Activated CD8-positive, alpha-beta memory T cell treated with anti-CD3 and anti-CD28 coated beads, Interleukin-2, amount 50 U/mL, for 24 hours (primary cell): ENCODE measurements around the gene GLT6D1.

Source experiments
- DNase-seq: peaks from one replicate; pipeline ENCODE4 v3.0.0-alpha.2; 2020; ENCODE audit errors: extremely low read depth

The GLT6D1 gene

DNA sequence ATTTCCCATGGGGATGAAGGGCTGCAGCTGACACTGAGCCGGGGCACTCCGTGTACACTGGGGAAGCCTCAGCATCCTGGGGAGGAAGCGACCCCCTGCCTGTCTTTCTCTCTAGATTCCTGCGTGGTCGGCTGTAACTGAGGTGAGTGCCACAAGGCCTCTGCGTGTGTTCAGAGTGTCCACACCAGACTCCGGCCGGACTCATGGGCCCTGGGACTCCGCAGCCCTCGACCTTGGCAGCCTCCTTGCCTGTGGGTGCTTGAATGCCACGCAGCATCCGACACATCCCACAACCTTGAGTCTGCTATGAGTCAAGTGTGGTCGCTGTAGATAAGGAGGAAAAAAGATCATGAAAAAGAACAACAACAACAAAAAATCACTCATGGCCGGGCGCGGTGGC is 54.4 kb downstream of the GLT6D1 start:
- DNase-seq: no peak

DNA sequence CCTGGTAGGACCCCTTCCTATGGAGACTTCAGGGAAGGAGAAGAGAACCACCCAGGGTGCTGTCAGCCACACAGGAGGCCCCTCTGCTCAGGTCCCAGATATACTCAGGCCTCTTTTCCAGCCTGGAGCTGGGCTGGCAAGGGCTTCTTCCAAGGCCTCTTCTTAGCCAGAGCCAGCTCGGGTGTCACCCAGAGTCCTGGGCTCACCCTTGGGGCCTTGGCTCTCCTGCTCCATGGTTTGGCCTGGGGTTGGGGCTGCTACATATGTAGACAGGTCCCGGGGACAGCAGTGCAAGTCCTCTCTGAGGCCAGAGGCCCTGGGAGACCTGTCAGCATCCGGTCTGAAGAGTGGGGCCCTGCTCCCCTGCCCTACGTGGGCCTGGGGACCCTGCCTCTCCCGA is 55.0 kb downstream of the GLT6D1 start:
- no peak for DNase-seq

DNA sequence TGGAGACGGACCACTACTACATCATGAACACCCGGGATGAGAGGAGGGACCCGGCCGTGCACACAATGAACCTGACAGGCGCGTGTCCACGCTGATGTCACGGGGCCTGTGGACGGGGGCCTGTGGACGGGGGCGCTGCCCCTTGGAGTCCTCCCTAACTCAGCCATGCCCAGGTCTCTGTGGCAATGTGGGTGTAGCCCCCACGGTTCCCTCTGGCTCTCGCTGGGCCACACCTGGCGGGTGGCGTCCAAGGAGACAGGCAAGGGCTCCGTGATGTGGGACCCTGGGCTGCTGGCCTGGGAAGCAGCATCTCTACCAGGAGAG is 55.7 kb downstream of the GLT6D1 start:
- no peak for DNase-seq

DNA sequence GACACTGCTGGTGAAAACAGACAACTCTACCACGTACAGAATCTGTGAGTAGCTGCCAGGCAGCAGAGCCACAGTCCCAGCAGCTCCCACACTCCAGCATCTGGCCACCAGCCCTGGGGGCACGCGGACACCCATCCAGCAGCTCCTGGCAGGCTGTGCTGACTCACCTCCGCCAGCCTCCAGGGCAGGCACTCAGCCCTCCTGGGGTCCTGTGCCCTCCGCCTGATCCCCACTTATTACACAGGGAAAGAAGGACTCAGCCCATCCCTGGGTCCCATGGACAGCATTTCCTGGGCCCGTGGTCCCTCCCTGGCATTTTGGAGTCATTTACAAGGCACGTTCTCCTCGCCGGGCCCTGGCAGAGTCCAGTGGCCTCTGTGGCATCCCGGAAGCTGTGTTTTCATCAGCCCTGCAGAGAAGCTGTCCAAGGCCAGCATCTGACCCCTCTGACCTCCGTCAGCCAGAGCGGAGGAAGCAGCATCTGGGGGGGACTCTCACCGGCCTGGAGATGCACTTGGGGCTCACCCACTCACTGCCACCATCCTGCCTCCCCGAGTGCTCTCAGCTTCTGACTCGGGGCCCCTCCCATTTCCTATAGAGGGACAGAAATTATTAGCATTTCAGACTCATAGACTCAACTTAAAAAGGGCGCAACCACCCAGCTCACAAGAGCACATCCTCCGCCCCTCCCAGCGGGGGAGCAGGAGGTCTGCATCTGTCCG is 56.2 kb downstream of the GLT6D1 start:
- DNase-seq: no peak

DNA sequence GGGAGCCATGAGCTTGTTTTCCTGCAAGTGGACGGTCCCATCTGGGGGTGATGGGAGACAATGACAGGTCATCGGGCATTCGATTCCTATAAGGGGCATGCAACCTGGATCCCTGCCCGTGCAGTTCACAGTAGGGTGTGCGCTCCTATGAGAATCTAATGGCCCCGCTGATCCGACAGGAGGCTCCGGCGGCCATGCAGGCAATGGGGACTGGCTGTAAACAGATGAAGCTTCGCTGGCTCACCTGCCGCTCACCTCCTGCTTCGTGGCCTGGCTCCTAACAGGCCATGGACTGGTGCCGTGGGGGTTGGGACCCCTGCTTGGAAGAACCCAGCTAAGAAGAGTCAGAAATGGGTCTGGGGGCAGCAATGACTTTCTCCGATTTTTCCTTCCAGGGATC is 56.8 kb downstream of the GLT6D1 start:
- no peak for DNase-seq

DNA sequence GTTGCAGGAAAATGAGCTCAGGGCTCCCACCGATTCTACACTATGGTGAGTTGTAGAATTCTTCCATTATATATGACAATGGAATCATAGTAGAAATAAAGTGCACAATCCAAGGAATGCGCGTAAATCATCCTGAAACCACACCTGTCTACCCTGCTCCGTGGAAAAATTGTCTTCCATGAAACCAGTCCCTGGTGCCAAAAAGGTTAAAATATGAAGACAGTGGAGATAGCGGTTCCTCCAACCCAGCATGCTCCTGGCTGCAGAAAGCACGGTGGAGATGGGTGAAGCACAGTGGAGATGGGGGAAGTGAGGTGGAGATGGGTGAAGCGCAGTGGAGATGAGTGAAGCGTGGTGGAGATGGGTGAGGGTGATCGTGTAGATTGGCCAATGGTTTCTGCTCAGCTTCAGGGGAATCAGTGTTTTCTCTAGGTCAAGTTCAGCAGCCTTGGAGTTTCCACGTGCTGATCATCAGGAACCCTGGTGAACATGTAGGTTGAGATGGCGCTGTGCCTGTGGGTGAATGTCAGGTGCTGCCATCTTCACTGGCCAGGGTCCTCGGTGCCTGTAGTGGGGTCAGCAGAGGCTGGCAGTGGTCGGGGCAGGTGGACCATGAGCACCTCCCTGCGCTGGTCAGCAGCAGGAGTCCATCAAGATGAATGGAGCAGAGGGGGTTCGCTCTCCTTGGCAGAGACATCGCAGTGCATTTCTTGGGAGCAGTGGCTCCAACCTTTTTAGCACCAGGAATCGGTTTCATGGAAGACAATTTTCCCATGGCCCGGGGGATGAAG is 57.5 kb downstream of the GLT6D1 start:
- DNase-seq: no peak

DNA sequence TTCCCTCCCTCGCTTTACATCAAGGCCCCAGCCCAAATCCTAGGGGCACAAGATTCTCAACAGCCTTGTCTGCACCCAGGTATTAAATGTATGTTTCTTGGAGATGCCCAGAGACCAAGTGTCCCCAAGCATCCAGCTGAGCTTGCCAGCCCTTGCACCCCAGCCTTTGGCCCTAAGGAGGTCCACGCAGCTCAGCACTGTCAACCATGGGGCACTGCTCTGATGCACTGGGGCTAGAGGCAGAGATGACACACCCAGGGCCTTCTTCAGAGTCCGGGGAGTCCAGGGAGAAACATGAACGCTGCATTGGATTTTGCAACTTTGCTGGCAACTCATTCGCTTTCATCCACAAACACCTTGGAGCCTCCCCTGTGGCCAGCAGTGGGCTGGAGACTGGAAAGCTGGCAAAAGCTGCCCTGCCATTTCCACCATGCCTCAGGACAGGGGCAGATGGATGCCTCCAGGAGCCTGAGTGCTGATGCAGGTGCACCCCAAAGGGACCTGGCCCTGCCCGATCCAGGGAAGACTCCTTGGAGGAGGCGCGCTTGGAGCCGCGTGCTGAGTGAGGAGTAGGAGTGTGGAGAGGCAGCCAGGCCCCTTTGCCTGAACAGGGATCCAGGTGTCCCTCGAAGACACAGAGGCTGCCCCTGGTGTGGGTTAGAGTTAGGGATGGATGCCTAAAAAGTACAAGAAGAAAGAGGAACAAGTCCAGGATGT is 58.5 kb downstream of the GLT6D1 start:
- DNase-seq: no peak

DNA sequence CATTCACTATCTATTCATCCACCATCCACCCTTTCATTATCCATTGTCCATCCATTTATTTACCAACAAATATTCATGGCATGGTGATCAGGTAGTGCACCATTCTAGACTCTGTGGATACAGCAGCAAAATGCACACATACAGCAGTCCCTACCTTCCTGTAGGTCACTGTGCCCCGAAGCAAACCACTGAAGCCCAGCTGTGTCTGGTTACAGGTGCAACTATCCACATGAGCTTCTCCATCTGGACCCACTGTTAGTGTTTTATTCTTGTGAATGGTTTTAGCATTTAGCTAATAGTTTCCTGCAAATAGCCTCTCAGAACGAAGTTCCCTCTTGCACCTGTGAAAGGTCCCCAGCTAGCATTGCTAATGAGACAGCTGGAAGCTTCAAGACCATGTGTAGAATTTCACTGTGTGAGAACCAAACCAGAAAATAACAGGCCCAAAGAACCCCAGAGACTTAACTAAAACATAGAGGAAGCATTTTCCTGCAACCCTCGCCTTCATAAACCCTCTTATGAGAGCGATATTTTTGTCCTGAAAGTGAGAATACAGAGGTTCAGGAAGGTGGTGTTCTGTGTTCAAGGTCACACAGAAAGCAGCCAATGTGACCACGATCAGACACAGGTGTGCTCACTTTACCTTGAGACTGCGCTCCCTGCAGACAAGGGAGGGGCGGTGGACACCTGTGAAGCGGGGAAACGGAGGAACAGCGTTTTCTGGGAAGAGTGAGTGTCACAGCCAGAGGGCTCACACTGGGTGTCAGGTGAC is 59.3 kb downstream of the GLT6D1 start:
- no peak for DNase-seq

DNA sequence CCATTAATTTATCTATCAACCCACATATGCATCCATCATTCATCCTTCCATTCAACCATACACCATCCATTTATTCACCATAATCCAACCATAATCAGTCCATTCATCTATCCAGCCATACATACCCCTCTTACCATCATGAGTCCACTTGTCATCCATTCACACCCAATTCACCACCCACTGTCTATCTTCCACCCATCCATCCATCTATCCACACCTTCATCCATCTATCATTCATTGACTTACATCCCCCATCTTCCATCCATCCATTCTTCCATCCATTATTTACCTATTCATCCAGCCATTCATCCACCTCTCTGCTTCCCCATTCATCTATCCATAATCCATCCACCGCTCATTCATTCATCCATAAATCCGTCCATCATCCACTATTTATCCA is 60.0 kb downstream of the GLT6D1 start:
- no peak for DNase-seq

DNA sequence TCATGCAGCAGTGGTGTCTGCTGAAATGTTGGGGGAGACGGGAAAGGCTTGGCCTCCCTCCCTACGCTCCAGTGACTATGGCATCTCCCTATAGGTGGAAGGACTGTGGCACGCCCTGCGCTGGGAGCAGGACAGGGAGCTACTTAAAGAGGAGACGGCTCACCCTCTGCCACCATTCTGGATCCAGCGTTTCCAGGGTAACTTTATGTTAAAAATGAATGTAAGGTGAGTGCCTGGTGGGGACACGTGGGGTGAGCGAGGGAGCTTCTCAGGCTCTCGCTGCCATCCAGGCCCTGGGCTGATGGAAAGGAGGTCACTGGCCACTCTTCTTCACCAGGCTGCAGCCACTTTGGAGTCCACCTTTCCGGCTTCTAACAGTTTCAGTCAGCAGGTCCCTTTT is 62.1 kb downstream of the GLT6D1 start:
- DNase-seq: no peak

DNA sequence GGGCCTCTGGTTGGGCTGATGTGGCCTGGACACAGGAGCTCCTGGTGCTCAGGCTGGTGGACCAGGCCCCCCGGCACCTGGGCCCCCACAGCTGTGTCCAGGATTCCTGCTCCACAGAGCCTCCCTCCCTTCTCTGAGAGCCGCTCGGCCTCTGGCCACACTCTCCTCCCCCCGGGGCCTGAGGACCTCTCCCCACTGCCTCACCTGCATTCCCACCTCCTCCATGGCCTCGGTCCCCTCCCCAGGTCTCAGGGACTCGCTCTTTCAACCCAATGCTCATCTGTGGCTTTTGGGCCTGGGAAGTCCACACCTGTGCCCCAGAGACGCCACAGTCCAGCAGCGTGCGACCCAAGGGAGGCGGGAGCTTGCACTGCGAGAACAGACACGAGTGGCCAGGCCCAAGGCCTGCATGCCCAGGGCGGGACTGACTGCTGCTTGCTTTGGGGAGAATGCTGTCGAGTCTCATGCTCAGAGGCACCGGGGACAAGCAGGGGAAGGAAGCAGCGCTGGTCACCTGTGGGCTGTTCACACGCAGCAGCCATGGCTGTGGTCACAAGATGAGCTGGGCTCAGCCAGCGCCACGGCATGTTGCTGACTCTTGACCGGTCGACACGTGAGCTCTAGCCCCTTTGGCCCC is 63.2 kb downstream of the GLT6D1 start:
- no peak for DNase-seq

DNA sequence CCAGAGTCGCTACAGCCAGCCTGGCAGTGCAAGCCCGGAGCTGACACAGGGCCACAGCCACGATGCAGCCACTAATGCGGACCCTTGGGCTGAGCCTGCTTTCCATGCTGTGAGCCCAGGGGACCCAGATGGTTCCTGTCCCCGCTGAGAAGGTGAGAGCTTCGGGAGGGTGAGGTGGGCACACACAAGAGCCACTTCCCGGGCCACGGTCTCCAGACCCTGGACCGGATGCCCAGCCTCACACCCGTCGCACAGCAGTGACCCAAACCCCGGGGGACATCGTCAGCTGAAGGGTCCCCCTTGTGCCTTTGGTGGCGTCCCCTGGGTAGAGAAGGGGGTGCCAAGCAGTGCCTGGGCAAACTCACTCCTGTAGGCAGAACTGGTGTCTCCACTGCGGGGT is 64.4 kb downstream of the GLT6D1 start:
- DNase-seq: no peak

DNA sequence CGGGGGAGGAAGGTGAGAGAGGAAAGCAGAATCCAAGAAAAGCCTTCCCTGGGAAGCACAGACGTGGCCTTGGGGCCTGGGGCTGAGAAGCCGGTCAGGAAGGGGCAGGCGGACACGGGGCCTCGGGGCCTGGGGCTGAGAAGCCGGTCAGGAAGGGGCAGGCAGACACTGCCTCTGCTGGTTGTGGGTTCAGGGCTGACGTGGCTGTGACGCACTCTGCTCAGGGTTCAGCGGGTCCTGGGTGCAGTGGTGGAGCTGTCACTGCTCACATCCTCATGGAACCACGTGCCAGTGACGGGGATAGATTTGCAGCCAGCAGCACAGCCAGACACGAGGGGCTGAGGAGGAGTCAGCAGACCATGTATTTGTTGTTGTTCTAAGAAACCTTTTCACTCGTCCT is 65.0 kb downstream of the GLT6D1 start:
- DNase-seq: no peak
